Activated naive CD8-positive, alpha-beta T cell treated with anti-CD3 and anti-CD28 coated beads, Interleukin-2, amount 50 U/mL, for 24 hours (primary cell): Measurements from ENCODE around the gene GPR155.

Source experiments
- ATAC-seq: fragments of 150-1000 bp; cut with Tn5 transposase; one replicate; pipeline ENCODE4 v1.10.0; 2021
- DNase-seq: peaks from one replicate; pipeline ENCODE4 v3.0.0; 2021
- H3K27ac Mint-ChIP-seq: one replicate; pipeline ENCODE4 v1.8.0; 2021; ENCODE audit warnings: mild to moderate bottlenecking, mixed read lengths
- H3K27me3 Mint-ChIP-seq: one replicate; pipeline ENCODE4 v1.8.0; 2021; ENCODE audit warnings: mixed read lengths
- H3K36me3 Mint-ChIP-seq: one replicate; pipeline ENCODE4 v1.8.0; 2021; ENCODE audit warnings: low read depth, mixed read lengths
- H3K4me1 Mint-ChIP-seq: one replicate; pipeline ENCODE4 v1.8.0; 2021; ENCODE audit warnings: mixed read lengths
- H3K4me3 Mint-ChIP-seq: one replicate; pipeline ENCODE4 v1.8.0; 2021; ENCODE audit warnings: mild to moderate bottlenecking, moderate library complexity, mixed read lengths
- H3K9me3 Mint-ChIP-seq: one replicate; pipeline ENCODE4 v1.8.0; 2021; ENCODE audit warnings: mixed read lengths

Gene GPR155

DNA sequence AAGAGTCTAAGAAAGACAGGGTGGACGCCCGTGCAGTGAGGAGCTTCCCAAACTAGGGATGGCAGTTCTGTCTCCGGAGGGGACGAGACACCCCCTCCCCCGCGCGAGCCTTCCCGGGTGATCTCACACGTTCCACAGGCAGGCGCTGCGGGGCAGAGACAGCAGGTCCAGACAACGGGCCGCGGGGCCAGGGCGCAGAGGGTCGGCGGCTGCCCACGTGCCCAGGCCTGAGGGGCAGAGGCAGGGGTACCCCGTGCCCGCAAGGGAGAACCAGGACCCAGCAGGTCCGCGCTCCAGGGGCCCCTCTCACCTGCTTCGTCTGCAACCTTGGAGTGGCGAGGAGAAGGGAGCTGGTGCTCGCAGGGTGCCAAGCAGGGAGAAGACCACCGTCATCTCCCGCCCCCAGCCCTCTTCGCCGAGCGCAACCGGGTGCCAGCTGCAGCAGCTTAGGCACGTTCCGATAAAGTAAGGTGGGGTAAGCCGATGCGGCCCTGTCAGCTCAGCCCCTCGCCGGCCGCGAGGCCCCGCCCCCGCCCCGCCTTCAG, at the start of gene GPR155:
TSS of gene GPR155 (minus strand) at position 467 of the 545 bp plus-strand sequence. CDS start 5,073 bp downstream, outside the sequence.
- H3K27me3 Mint-ChIP-seq = no peaks in the 10 kb centered on the region
- H3K4me1 Mint-ChIP-seq = peaks cover 63% of the 10 kb centered on the region
- peak; percentile 33 for ATAC-seq
- H3K27ac Mint-ChIP-seq = peak within 1 kb of the TSS; percentile 90
- peaks cover 10% of the 10 kb centered on the region for H3K36me3 Mint-ChIP-seq
- peaks cover 3% of the 10 kb centered on the region for H3K9me3 Mint-ChIP-seq
- DNase-seq = peak; percentile 64
- peak within 1 kb of the TSS; percentile 97 for H3K4me3 Mint-ChIP-seq

DNA sequence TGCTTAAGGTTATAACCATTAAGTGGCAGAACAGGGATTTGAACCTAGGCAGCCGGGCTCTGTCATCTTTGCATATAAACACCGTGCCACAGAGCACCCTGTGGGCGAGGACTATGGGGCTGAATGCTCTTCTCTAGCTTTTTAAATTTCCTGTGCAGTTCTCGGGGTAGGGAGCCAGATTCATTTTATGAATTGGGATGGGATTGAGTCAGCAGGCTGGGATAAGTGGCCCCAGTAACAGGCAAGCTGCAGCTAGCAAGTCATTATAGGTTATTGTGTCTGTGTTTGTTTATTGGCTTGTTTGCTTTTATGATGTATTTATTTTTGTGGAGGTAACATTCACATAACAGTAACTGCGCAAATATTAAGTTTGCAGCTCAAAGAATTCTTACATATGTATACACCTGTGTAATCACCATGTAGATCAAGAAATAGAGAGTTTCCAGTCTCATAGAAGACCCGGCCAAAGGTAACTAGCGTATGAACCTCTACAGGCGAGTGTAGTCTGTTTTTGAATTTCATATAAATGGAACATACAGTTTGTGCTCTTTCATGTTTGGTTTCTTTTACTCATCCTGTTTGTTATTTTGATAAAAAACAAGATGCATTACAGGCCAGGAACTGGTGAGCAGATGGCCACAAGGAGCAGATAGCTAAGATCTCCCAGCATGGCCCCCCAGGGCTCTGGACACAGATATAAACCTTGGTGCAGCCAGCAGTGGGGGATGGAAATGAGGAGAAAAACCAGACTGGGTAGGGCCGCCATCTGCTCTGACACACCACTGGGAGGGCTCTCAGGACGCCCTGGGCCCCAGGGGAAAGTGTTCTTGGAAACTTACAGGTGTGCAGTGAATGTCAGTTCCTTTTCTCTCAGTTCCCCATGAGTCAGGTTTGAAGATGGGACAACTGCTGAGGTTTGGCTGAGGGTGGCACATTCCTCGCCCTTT, 49.2 kb upstream of the GPR155 start:
- no peaks in the 10 kb centered on the region for H3K36me3 Mint-ChIP-seq
- ATAC-seq (no peak), DNase-seq (no peak)
- H3K9me3 Mint-ChIP-seq = no peaks in the 10 kb centered on the region
- no peak overlapping the region for H3K4me3 Mint-ChIP-seq
- H3K4me1 Mint-ChIP-seq = no peaks in the 10 kb centered on the region
- H3K27me3 Mint-ChIP-seq = no peaks in the 10 kb centered on the region
- H3K27ac Mint-ChIP-seq = no peak overlapping the region

GRCh38 chr2:174535083-174535482, 48.3 kb upstream of the GPR155 start:
- Mint-ChIP-seq H3K9me3 (no peaks in the 10 kb centered on the region), H3K27ac (no peak overlapping the region), H3K4me1 (no peaks in the 10 kb centered on the region), H3K27me3 (no peaks in the 10 kb centered on the region), H3K4me3 (no peak overlapping the region), H3K36me3 (no peaks in the 10 kb centered on the region)
- ATAC-seq = no peak
- DNase-seq = no peak

GRCh38 chr2:174529916-174530315, 43.1 kb upstream of the GPR155 start:
- ATAC-seq = no peak
- H3K4me1 Mint-ChIP-seq = no peaks in the 10 kb centered on the region
- H3K27ac Mint-ChIP-seq = no peak overlapping the region
- H3K27me3 Mint-ChIP-seq = no peaks in the 10 kb centered on the region
- no peak overlapping the region for H3K4me3 Mint-ChIP-seq
- no peak for DNase-seq
- no peaks in the 10 kb centered on the region for H3K36me3 Mint-ChIP-seq
- no peaks in the 10 kb centered on the region for H3K9me3 Mint-ChIP-seq

DNA sequence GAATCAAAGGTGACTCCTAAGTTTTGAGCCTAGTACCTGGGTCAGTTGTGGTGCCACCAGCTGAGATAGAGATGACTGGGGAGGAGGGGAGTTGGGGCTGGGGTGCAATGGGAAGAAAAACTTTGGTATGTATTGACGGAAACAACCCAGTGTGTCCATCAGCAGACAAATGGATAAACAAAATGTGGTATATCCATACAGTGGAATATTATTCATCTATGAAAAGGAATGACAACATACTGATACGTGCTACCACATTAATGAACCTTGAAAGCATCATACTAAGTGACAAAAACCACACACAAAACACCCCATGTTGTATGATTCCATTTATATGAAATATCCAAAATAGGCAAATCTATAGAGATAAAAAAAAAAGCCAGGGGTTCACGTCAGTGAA, 41.1 kb upstream of the GPR155 start:
- H3K36me3 Mint-ChIP-seq = no peaks in the 10 kb centered on the region
- peaks cover 11% of the 10 kb centered on the region for H3K4me1 Mint-ChIP-seq
- no peak overlapping the region for H3K4me3 Mint-ChIP-seq
- H3K9me3 Mint-ChIP-seq = no peaks in the 10 kb centered on the region
- H3K27ac Mint-ChIP-seq = no peak overlapping the region
- ATAC-seq = no peak
- DNase-seq = no peak
- no peaks in the 10 kb centered on the region for H3K27me3 Mint-ChIP-seq

DNA sequence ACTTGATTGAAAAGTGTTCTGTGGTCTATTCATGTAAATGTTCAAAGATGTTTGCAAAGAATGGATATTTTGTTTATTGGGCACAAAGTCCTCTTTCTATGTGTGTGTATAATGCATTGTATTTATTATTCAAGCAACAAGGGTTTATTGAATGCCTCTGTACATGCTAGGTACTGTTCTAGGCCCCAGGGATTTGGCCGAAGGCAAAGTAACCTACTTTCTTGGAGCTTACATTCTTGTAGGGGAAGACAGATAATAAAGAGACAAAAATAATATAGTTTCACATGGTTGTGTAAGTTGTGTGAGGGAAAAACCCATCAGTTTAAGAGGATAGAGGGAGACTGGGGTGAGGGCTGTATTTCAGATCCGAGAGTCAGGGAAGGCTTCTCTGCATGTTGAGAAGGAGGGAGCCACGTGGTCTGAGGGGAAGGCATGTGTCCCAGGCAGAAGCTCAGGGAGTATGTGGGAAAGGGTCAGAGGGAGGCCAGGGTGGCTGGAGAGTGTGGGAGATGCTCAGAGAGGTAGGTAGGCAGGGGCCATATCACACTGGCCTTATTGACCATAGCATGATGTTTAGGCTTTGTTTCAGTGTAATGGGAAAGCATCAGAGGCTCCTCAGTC, 40.4 kb upstream of the GPR155 start:
- no peaks in the 10 kb centered on the region for H3K9me3 Mint-ChIP-seq
- no peak overlapping the region for H3K27ac Mint-ChIP-seq
- no peaks in the 10 kb centered on the region for H3K36me3 Mint-ChIP-seq
- H3K4me1 Mint-ChIP-seq = peaks cover 14% of the 10 kb centered on the region
- H3K27me3 Mint-ChIP-seq = no peaks in the 10 kb centered on the region
- DNase-seq (no peak), ATAC-seq (no peak)
- H3K4me3 Mint-ChIP-seq = no peak overlapping the region

DNA sequence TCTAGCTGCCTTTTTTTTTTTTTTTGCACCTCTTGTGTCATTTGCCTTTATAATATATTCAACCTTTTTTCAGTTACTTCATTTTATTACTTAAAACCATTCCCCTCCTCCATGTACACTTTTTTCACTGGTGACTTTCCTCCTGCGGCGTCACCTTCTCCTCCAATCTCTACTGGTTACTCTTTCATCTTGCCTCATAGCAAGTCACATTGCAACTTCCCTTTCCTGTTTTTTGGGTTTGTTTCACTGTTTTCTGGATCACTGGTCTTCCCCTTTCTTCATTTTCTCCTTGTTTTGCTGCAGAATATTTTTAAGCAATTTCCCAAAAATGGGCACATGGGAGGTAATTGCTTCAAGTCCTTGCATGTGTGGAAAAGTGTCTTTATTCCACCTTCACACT, 37.7 kb upstream of the GPR155 start:
- Mint-ChIP-seq H3K9me3 (no peaks in the 10 kb centered on the region), H3K36me3 (no peaks in the 10 kb centered on the region), H3K27me3 (no peaks in the 10 kb centered on the region), H3K27ac (no peak overlapping the region), H3K4me3 (no peak overlapping the region), H3K4me1 (peaks cover 14% of the 10 kb centered on the region)
- no peak for DNase-seq
- ATAC-seq = no peak

DNA sequence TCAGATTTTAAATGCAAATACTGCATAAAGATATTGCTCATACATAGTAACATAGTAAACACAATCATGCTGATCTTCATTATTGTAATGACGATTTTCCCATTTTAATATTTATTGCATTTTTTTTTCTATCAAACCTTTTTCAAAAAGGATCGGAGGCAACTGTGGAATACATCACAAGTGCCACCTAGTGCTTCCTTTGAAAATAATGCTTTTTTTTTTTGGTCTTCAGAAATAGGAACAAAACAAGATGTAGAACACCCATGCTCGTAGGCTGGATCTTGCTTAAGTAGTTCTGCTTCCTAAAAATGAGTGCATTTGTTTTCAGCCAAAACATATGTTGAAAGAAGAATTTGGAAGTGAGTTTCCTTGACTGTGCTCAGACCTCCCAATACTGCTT, 35.7 kb upstream of the GPR155 start:
- no peak for ATAC-seq
- peaks cover 14% of the 10 kb centered on the region for H3K4me1 Mint-ChIP-seq
- H3K9me3 Mint-ChIP-seq = no peaks in the 10 kb centered on the region
- H3K27ac Mint-ChIP-seq = no peak overlapping the region
- no peak for DNase-seq
- H3K4me3 Mint-ChIP-seq = no peak overlapping the region
- H3K27me3 Mint-ChIP-seq = no peaks in the 10 kb centered on the region
- no peaks in the 10 kb centered on the region for H3K36me3 Mint-ChIP-seq

GRCh38 chr2:174518395-174518794, 31.6 kb upstream of the GPR155 start:
- H3K27ac Mint-ChIP-seq = no peak overlapping the region
- no peaks in the 10 kb centered on the region for H3K27me3 Mint-ChIP-seq
- no peak for DNase-seq
- H3K36me3 Mint-ChIP-seq = no peaks in the 10 kb centered on the region
- no peak overlapping the region for H3K4me3 Mint-ChIP-seq
- H3K4me1 Mint-ChIP-seq = peaks cover 13% of the 10 kb centered on the region
- H3K9me3 Mint-ChIP-seq = no peaks in the 10 kb centered on the region
- ATAC-seq = no peak

DNA sequence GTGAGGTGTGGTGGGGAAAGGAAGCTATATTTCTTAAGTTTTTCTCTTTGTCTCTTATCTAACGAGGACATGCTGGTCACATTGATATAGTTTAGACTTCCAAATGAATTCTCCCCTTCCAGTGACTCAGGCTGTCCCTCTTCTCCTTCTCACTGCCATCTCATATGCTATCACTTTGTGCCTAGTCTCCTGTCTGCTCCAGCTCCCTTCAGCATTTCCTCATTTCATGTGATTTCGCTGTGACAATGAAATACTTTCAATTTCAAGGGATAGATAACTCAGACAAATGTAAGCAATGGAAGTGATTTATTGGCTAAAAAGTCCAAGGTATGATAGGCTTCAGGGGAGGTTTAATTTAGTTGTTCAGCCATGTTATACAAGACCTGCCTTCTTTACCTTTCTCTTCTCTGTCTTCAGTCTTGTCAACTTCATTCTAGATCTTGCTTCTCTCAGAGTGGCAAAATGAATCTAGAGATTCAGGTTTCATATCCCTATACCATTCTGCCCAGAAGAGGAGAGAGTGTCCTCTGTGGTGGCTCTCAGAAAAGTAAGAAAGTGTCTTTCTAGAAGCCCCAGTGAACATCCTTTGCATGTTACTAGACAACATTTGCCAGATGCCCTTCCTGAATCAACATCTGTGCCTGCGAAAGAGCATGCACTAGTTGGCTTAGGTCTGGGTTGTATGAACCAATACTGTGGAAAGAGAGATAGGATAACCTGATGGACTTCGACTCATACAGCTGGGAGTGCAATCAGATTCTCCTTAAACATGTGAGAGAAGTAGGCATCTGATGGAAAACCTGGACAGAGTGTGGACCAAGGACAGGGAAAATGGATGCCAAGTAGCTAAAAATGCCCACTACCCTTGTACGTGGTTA, 29.9 kb upstream of the GPR155 start:
- Mint-ChIP-seq H3K9me3 (peaks cover 8% of the 10 kb centered on the region), H3K4me3 (no peak overlapping the region), H3K4me1 (peaks cover 14% of the 10 kb centered on the region)

GRCh38 chr2:174512345-174512744, 25.5 kb upstream of the GPR155 start:
- no peaks in the 10 kb centered on the region for H3K27me3 Mint-ChIP-seq
- DNase-seq (no peak), ATAC-seq (no peak)
- no peak overlapping the region for H3K27ac Mint-ChIP-seq
- H3K4me3 Mint-ChIP-seq = no peak overlapping the region
- peaks cover 14% of the 10 kb centered on the region for H3K36me3 Mint-ChIP-seq
- peaks cover 22% of the 10 kb centered on the region for H3K9me3 Mint-ChIP-seq
- peaks cover 14% of the 10 kb centered on the region for H3K4me1 Mint-ChIP-seq

More for the DNA sequence above, 29.9 kb upstream of the GPR155 start:
- no peak overlapping the region for H3K27ac Mint-ChIP-seq
- DNase-seq (no peak), ATAC-seq (no peak)
- no peaks in the 10 kb centered on the region for H3K27me3 Mint-ChIP-seq
- no peaks in the 10 kb centered on the region for H3K36me3 Mint-ChIP-seq

- peaks cover 14% of the 10 kb centered on the region for H3K36me3 Mint-ChIP-seq
- H3K4me1 Mint-ChIP-seq = peaks cover 10% of the 10 kb centered on the region
- DNase-seq (no peak), ATAC-seq (no peak)
- peaks cover 25% of the 10 kb centered on the region for H3K9me3 Mint-ChIP-seq
- H3K4me3 Mint-ChIP-seq = no peak overlapping the region
- H3K27ac Mint-ChIP-seq = no peak overlapping the region
- H3K27me3 Mint-ChIP-seq = no peaks in the 10 kb centered on the region
Measured at GRCh38 chr2:174511580-174512260, 24.9 kb upstream of the GPR155 start.

DNA sequence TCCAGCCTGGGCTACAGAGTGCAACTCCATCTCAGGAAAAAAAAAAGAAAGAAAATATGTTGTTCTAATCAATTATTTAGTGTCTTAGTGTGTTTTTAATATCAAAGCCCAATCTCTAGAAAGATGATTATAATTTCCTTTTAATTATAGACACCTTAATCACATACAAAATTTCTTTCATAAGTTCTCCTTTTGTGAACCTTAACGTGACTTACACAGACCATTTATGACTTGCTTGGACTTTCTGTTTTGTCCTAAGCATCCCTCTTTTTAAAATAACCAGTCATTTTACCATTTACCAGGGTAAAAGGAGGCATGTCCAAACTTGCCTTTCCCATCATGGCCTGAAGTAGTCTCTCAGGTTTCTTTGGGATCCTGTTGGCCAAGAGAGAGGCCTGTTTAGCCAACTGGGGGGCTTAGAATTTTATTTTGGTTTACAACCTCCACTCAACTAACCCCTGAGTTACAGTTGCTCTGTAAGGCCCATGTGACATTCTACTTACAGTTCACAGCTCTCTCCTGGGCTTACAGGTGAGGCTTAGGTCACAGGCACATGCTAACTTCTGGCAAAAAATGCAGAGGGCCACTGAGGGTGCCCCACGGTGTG, 23.9 kb upstream of the GPR155 start:
- Mint-ChIP-seq H3K4me3 (no peak overlapping the region), H3K4me1 (peaks cover 6% of the 10 kb centered on the region), H3K27me3 (no peaks in the 10 kb centered on the region), H3K36me3 (peaks cover 14% of the 10 kb centered on the region), H3K9me3 (peaks cover 25% of the 10 kb centered on the region), H3K27ac (no peak overlapping the region)
- ATAC-seq (no peak), DNase-seq (no peak)
